SK-N-SH treated with all-trans-retinoic acid at 6 μM for 48 hours (cell line): ENCODE data around the gene GDPGP1.

Source experiments
- BACH2 ChIP-seq: fragments of 250-450 bp; sonication (Bioruptor Pico); IDR thresholded peaks from 2 replicates; pipeline ENCODE4 v1.9.0; 2021; ENCODE audit warnings: mild to moderate bottlenecking, borderline replicate concordance
- PPARA ChIP-seq: fragments of 250-450 bp; sonication (Bioruptor Pico); IDR thresholded peaks from 2 replicates; pipeline ENCODE4 v1.5.0; 2020; ENCODE audit warnings: mild to moderate bottlenecking, borderline replicate concordance
- ZFP3 ChIP-seq: fragments of 250-450 bp; sonication (Bioruptor Pico); IDR thresholded peaks from 2 replicates; pipeline ENCODE4 v1.5.0; 2020; ENCODE audit warnings: mild to moderate bottlenecking, moderate library complexity
- ZFP30 ChIP-seq: fragments of 450-650 bp; formaldehyde crosslinking; IDR thresholded peaks from 2 replicates; pipeline ENCODE4 v1.5.0; 2022; ENCODE audit warnings: mild to moderate bottlenecking, moderate library complexity
- ZNF8 ChIP-seq: fragments of 450-650 bp; formaldehyde crosslinking; IDR thresholded peaks from 2 replicates; pipeline ENCODE4 v1.5.0; 2020; ENCODE audit warnings: mild to moderate bottlenecking, moderate library complexity

- TF ChIP-seq ZNF8 (CRISPR knock-in tag) (no peak), ZFP30 (CRISPR knock-in tag) (no peak), PPARA (CRISPR knock-in tag) (no peak), ZFP3 (CRISPR knock-in tag) (no peak), BACH2 (CRISPR knock-in tag) (no peak)
Measured at GRCh38 chr15:90214553-90215196, 19.3 kb upstream of the GDPGP1 start.
